T-helper 1 cell (primary cell): ENCODE data around the gene TRIM27.
"Not testable (repeated sequence)": the region's sequence is repeated elsewhere in the genome, so short reads cannot be mapped to it uniquely, and the experiment has no call there.

Experiments
- DNase-seq, 5 donors: peaks; one replicate each; pipeline ENCODE4 v3.0.0-alpha.2; 2012 to 2020

Gene TRIM27

GRCh38 chr6:28862077-28862476 lies 61.7 kb downstream of the TRIM27 start:
- DNase-seq: no peak

GRCh38 chr6:28861339-28861738 lies 62.4 kb downstream of the TRIM27 start:
- DNase-seq: no peak

GRCh38 chr6:28860581-28860980 lies 63.2 kb downstream of the TRIM27 start:
- DNase-seq: no peak

- no peak for DNase-seq
Observed at GRCh38 chr6:28858963-28859362, 64.8 kb downstream of the TRIM27 start.

GRCh38 chr6:28856620-28857005 lies 67.2 kb downstream of the TRIM27 start:
- no peak for DNase-seq

- DNase-seq: not testable (repeated sequence)
Observed at GRCh38 chr6:28854405-28854804, 69.4 kb downstream of the TRIM27 start.
